T1000 (cell line): ENCODE data around the gene HSPH1.

Experiments
- DNase-seq: peaks from one replicate; lab custom pipeline; 2025; ENCODE audit warnings: mixed read lengths; lab: John Stamatoyannopoulos, UW

HSPH1 gene

GRCh38 chr13:31161557-31162150 lies at the start of gene HSPH1:
Gene HSPH1 (minus strand): TSS chr13:31161904. CDS start chr13:31161582, 322 bp downstream.
- DNase-seq: peak; percentile 93

DNA sequence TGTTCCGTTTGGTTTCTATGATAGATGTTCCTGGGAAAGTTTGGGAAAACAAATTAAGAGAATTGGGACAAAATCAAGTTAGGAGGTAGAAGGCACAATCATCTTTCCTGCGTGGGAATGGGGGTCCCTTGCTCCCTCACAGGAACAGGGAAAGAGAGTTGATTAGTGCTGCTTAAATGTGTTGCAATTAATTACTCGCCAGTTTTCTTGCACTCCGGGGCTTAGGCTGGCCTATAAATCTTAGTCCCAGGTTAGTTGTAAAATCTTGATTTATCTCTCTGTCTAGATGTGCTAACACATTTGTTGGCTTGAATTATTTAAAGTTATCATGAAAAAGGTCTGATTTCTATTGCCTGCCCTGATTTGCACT lies 48.1 kb upstream of the HSPH1 start:
- no peak for DNase-seq

GRCh38 chr13:31209172-31209840 lies 47.6 kb upstream of the HSPH1 start:
- DNase-seq: no peak

GRCh38 chr13:31208559-31209122 lies 46.9 kb upstream of the HSPH1 start:
- DNase-seq: no peak

- no peak for DNase-seq
Observed at GRCh38 chr13:31207661-31208552, 46.2 kb upstream of the HSPH1 start.

DNA sequence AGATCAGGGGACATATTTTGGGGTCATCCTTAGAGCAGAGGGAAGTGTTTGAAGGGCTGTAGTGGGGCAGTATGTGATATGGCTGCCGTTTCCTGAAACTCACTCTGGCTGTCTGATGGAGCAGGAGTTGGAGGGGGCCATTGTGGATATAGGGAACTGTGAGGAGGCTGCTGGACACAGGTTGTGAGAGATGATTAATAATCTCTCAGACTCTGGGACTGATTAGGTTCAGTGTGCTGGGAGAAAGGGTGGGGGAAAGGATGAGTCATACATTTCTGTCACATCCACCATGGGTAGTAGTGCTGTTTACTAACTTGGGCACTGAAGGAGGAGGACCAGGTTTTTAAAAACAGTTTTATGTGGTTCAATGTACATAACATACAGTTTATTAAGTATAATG lies 42.9 kb upstream of the HSPH1 start:
- no peak for DNase-seq

- DNase-seq: no peak
Observed at GRCh38 chr13:31201341-31202031, 39.8 kb upstream of the HSPH1 start.

GRCh38 chr13:31200637-31200971 lies 38.9 kb upstream of the HSPH1 start:
- no peak for DNase-seq

DNA sequence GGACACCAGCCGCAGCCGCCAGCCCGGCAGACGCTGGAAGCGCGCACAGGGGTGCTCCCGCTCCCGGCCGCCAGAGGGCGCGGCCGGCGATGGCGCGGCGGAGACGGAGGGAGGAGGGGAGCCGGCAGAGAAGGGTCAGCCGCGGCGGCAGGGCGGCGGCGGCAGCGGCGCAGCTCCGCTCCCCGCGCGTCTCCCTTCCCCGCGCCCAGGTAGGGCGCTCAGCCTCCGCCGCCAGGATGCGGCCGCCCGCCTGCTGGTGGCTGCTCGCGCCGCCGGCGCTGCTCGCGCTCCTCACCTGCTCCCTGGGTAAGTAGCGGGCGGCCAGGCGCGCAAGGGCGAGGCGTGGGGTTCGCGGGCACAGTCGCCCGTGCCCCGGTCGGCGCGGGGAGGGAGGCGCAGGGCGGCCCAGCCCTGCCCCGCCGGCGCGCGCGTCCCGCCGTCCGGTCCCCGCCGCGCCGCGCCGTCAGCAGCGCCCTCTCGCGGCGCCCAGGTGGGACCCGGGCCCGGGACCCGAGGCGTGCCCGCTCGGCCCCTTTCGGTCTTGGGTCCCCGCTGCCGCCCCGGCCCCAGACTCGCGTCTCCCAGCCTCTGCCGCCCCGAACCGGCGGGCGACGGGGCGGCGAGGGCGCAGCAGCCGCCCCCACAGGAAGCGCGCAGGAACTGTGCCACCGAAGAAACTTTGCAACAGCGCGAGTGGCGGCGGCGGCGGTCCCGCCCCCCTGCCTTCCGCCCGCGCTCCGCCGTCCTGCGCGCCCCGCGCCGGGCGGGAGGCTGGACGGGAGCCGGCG lies 38.3 kb upstream of the HSPH1 start, which contains the start of gene B3GLCT:
B3GLCT (plus strand) TSS at position 127 of the 788 bp plus-strand sequence; CDS start at position 237, 110 bp downstream.
- DNase-seq: peak; percentile 71

DNA sequence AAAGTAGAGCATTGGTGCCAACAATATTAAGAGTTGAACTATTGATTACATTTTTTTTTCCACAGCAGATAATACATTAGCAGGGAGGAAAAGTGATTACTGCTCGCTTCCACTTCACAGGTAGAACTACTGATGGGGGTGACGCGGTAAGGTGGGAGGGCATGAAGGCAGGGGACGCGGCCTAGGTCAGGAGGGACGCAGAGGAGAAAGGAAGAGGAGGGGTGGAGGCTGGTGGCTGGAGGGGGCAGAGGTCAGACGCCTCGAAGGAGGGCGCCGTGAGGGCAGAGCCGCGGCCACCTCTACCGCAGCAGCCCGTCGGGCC lies 37.8 kb upstream of the HSPH1 start:
- DNase-seq: no peak

DNA sequence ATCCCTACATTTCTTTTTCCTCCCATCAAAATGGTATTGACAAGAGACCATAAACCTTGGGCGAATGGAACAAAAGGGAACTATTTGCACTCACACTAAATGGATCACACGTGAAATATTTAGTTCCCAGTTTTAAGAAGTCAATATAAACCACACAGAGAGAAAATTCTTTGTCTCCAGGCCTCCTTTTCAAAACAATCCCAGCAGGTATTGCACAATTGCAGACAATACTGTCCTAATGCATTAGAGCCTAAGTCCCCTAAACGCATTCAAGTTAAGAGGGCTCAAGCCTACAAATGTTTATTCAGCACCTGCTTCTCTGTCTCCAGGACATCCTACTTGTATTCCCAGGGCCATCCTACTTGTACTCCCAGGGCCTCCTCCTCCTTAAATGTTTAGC lies 36.8 kb upstream of the HSPH1 start:
- DNase-seq: no peak

- no peak for DNase-seq
Observed at GRCh38 chr13:31196992-31197391, 35.3 kb upstream of the HSPH1 start.

- DNase-seq: no peak
Observed at GRCh38 chr13:31195616-31196015, 33.9 kb upstream of the HSPH1 start.

GRCh38 chr13:31192306-31192705 lies 30.6 kb upstream of the HSPH1 start:
- DNase-seq: no peak

- no peak for DNase-seq
Observed at GRCh38 chr13:31191748-31192147, 30.0 kb upstream of the HSPH1 start.

DNA sequence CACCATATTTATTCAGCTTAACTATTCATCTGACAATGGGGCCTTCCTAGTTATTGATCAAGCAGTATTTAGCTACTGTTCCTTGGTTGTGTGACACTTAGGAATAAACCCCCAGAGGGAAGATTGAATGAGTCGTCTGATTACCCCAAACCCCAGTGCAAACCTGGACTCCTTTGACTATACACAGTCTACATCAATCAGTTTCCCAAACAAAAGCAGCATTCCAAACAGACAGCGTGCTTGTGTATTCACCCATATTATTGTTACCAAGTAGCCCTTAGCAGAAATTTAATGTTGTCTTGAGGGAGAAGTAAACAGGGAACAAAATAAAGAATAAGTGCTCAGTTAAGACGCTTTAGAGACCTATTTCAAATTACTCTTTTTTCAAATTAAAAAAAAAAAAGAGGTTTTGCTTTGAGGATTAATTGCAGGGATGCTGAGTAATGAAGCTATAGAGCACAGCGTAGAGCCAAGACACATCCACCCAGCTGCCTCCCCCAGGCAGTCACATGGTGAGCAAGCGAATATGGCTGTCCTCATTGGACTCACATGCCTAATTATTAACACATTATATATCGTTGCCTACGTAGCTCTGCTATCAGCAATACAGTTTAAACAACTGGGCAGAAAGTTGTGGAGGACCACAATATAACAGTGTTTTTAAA lies 23.4 kb upstream of the HSPH1 start:
- no peak for DNase-seq

DNA sequence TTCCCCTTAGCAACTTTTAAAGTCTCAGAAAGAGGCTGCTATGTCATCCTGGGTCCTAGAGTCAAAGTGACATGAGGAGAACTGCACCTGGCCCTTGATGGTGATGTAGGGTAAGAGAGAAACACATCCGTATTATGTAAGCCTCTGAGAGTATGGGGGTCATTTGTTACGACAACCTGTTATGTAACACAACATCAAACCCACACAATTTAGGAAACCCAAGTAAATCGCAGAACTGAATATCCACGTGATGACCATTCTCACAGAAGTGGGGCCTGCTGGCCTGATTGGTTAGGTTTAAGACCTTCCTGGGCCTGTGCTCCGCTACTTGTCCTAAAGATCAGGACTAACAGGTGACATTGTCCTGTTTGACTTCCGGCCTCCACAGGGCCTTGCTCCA lies 22.7 kb upstream of the HSPH1 start:
- DNase-seq: no peak

DNA sequence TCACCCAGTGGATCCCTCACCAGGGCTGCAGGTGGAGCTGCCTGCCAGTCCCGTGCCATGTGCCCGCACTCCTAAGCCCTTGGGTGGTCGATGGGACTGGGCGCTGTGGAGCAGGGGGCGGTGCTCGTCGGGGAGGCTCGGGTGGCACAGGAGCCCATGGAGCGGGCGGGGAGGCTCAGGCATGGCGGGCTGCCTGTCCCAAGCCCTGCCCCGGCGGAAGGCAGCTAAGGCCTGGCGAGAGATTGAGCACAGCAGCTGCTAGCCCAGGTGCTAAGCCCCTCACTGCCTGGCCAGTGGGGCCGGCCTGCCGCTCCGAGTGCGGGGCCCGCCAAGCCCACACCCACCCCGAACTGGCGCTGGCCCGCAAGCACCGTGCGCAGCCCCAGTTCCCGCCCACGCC lies 21.3 kb upstream of the HSPH1 start:
- no peak for DNase-seq

- no peak for DNase-seq
Observed at GRCh38 chr13:31179754-31180153, 18.1 kb upstream of the HSPH1 start.

DNA sequence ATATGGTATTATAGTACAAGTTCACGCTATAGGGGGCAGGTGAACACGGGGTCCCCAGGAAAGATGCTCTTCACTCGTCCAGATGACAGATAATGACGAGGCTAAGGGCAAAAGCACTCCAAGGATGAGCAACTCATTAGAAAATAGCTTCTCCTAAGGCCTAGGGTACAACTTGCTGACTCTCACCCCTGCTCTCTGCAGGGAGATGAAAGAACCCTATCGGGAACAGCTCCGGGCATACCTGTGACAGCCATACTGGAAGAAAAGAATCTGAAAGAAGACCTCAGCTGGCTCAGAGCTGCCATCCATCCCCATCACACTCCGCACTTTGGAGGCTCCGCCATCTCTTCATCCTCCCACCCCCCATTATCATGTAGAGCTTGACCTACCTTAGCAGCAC lies 17.5 kb upstream of the HSPH1 start:
- DNase-seq: no peak
